ENCODE results near the gene GPC6.

- TF ChIP-seq RAD21 (IDR thresholded peaks at IDR 0.05; ENCODE audit: low read length) (no peak), TAF1 (IDR thresholded peaks at IDR 0.05; ENCODE audit: borderline replicate concordance, low read depth, low read length) (no peak), CTCF (IDR thresholded peaks at IDR 0.05) (no peak), POLR2AphosphoS5 (IDR thresholded peaks at IDR 0.05; ENCODE audit: low read depth, low read length) (no peak), RCOR1 (IDR thresholded peaks at IDR 0.05; ENCODE audit: low read length) (no peak), GATA2 (CRISPR knock-in tag; IDR thresholded peaks at IDR 0.05) (no peak), FOXJ3 (CRISPR knock-in tag; IDR thresholded peaks at IDR 0.05) (no peak), YY1 (IDR thresholded peaks at IDR 0.05; ENCODE audit: low read depth) (no peak), MAX (IDR thresholded peaks at IDR 0.05; ENCODE audit: low read depth) (no peak), EZH2phosphoT487 (IDR thresholded peaks at IDR 0.05; ENCODE audit: borderline replicate concordance, low read depth) (no peak)
Measured at GRCh38 chr13:93889430-93889951, 662.9 kb downstream of the GPC6 start.
